ENCODE measurements around the gene SPATA32. TPM values are rescaled to one million over a fixed set of nuclear protein-coding genes. Genes with fewer than 3 reads are reported as not detected.
"Not testable (repeated sequence)": the region's sequence is repeated elsewhere in the genome, so short reads cannot be mapped to it uniquely, and the experiment has no call there.

Gene SPATA32, protein sequence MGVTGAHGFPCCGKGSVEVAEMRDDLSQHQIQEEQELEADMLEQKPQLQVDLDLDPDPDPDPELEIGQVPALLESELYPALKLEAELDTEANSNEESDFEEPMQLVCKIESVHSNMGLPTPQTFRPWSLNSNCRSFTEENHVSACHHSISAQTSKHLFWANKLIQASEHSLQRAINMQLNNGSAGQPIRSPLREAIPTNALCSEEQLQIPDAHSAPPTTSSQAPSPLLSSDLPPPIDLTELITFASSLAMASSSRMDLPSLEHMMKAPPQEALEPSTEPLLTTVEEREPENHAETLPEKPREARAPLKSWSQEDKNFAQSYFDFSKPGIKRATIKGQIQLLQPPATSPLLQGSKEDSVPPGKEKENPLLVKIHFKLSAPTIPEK
- polyA plus RNA-seq (ENCODE audit: insufficient read length) = not detected

DNA sequence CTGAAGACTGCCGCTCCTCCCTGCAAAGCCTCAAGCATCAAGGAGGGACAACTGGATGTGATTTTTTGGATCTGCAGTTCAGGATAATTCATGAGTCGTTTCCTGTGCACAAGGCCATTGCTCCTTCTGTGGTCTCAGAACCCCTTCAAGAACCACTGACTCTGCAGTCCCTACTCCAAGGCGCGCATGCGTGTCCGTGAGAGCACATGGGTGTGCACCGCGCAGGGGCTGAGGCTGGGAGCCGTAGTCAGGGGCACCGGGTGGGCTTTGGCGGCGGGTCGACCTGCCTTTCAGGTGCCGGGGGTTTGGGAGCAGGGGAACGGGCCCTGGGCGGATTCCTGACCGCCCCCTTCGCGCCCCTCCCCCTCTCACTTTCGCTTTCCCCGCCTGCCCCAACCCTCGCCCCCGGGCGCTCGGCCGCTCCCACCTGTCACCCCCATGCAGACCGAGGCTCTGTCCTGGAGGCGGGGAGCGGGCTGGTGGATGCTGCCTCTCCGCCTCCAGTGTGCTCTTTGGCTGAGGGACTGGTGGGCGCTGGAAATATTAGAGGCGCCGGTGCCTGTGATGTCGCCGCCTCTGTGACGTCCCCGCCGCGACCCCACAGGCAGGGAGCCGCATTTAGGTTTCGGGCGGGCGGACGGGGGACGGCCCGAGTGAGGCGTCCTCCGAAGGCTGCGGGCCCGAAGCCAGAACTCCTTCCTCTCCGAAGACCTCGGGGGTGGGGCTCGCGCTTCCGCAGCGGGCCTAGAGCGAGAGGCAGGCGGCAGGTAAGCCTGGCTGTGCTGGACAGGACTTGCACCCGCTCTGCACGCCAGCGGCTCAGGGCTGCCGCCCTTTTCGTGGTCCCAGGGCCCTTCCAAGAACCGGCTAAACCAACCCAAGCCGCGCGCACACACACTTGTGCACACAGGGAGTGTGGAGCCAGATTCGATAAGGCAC, at the start of gene SPATA32:
TSS of gene SPATA32 (minus strand) at position 518 of the 939 bp plus-strand sequence. CDS start at position 440, 78 bp downstream.
- peak; percentile 49 for DNase-seq

DNA sequence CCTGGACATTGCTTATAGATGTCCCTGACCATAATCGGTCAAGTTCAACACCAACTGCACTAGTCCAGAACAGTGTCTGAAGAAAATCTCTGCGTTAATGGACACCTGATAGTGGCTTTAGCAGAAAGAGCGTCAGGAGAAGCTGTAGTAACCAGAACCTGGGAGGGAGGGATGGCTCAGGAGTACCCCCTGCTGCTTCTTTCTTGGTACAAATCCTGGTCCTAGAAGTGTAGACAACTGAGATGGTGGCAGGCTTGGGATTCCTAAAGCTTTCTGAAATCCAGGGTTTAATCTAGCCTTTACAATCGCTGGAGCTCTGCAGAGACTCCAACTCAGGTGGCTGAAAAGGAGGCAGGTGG, 49.5 kb upstream of the SPATA32 start:
- DNase-seq = no peak

DNA sequence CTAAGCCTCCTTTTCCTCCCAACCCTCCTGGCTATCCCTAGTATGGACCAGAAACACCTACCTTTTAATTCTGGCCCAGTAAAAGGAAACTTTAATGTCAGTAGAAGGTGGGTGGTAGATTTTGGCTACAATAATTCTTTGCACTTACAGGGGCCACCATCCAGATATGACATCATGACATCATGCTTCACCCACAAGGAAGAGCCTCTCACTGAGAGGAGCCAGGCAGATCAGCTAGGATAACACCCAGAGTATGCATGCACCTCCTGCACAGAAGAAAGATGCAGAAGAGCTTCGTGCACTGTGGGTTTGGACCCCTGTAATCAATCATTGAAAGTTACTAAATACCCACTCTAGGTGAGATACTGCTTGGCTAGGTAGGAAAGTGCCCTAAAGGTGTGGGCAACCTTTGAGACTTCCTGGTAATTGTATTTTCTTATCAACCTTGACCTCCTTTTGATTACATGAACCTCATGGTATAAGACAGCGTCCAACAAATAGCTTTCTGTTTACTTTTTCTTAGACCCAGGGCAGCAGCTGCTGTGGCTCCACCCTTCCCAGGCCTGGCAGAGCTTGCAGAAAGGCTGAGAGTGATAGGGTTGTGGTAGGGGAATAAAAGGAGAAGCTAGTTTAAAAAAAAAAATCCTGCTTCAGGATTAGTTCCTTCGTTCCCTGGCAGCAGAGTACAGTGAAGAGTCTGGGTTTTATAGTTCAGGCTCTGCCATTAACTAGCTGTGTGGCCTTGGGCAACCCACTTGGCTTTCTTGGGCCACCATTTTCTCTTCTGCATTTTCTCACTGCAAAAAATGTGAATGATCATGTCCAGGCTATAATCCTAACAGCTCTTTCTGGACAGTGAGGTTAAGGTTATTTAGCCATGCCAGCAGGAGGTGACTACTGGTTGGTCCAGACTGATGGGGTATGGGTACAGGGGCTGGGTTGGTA, 48.8 kb upstream of the SPATA32 start:
- DNase-seq = no peak

DNA sequence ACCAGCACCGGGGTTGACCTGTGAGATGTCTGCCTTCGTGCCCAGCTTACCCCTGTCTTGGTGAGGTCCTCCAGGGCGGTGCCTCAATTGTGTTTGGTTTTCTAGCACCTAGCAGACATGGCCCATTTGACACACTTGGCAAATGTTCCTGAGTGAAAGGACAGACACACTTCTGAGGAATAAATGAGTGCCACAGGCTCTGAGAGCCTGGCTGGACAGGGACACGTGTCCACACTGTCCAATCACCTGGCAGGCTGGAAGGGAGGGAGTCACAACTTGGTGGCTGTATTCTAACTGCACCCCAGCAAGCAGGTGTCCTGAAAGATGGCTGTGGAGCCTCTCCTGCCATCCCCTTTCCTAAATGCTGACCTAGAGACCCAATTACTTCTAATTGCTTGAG, 47.5 kb upstream of the SPATA32 start:
- no peak for DNase-seq

DNA sequence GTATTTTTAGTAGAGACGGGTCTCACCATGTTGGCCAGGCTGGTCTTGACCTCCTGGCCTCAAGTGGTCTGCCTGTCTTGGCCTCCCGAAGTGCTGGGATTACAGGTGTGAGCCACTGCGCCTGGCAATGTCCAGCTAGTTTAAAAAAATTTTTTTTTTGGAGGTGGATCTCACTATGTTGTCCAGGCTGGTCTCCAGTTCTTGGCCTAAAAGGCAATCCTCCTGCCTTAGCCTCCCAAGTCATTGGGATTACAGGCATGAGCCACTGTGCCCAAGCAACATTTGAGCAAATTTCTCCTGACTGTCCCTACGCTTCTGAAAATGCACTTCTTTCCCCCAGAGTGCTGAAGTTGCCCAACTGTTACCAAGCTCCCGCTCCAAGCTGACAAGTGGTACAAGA, 46.9 kb upstream of the SPATA32 start:
- DNase-seq = no peak

DNA sequence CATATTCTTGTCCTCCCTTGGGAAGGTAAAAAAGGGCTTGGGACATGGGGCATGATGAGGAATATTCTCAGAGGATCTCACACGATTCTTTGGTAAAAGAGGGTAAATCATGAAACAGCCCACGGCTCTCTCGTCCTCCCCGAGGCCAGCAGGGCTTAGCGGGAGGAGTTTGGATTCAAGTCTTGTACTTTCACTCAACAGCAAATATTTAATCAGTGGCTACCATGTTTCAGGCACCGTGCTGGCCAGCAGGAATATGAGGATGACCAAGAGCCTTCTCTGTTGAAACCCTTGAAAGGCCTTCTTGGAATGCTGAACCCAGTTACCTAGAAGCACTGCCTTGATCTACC, 46.1 kb upstream of the SPATA32 start:
- DNase-seq = no peak

DNA sequence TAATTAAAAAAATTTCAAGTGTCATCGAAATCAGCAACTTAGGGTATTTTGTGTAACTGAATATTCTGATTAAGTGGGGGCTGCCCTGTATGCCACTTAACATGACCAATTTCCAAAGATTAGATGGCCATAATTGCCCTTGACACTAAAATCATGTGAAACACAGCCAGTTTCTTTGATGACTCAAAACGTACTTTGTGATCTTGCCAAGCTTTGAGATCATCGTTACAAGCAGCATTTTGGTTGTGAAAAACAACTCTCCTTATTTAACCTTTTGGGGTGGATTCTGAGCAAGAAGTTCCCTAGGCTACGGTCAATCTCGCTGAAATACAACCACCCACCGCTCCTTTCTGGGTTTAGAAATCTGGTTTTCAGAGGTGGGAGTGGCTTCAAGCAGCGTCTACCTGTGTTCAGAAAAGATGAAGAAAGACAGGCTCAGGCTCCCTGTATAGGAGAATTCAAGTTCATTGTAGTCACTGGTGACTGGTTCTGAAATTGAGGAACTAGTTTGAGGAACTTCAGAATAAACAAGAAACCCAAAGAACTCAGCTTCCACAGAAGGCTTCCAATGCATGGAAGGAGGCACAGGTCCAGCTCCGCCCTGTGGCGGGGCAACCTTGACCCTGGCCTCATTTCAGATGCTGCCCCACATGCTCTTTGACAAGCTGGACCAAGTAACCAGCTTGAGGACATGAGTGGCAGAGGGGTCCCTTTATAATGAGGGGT, 45.6 kb upstream of the SPATA32 start:
- no peak for DNase-seq

DNA sequence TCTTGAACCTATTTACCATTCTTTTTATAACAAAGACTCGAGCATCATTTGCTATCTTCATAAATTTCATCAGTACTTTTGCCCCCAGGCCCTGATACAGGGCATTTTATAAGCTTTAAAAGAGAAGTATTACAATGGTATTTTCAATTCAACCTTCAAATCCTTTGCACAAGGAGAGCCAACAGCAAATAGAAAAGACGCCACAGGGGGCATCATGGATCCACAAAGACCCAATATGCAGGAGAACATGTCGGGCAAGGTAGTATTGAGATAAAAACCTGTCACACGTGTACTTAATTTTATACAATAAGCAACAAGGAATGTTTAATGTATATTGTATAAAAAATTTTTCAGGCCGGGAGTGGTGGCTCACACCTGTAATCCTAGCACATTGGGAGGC, 44.7 kb upstream of the SPATA32 start:
- DNase-seq = no peak

DNA sequence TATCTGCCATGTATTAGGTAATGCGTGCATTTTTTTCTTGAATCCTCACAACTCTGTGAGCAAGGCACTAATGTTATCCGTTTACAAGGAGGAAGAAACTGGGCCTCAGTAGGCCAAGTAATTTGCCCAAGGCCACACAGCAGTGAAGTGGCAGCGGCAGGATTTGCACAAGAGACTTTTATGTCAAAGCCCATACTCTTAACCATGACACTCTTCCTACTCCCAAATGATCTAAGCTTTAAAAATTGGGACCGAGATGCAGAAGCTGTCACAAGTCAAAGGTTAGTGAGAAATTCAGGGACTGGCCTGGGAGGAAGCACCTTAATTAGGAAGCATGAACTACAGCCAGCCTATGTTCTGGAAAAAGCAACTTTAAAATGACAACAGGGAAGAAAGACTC, 44.2 kb upstream of the SPATA32 start:
- DNase-seq = no peak

DNA sequence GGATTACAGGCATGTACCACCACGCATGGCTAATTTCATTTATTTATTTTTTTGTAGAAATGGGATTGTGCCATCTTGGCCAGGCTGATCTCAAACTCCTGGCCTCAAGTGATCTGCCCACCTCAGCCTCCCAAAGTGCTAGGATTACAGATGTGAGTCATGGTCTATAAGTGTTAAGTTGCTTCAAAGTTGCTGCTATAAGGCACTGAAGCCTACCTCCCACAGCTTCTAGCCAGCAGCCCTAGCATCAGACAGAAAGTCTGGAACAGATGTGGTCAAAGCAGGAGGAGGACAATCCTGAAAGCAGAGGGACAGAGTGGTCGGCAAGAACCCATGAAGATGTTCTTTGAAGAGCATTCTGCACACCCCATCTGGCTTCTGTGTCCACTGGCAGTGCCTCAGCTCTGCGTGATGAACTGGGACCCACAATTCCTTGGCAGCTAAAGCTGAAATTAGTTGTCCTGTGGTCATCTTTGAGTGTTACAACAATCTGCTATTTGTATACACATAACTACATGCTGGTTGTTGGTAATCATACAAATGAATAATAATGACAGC, 43.7 kb upstream of the SPATA32 start:
- no peak for DNase-seq

DNA sequence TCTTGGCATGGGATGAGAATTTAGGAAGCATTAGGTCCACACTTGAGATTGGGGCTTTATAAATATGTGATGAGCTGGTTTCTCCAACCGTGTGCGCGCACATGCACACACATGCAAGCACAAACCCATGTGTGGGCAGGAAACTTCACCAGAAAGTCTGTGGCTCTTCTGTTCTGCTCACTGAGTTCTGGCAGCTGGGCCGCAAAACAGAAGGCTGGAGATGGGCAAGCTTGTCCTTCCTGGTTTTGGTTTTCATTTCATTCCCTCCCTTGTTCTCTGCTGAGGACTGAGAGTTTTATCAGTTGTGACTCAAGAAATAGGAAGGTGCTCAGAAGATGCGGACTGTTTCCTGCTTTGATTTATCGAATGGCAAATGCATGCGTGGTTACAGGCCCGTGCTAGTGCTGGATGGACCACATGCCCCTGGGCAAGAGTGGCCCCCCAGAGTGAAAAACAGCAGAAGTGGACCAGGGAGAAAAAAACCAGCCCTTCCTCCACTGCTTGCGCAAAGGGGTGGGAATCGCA, 40.8 kb upstream of the SPATA32 start:
- DNase-seq = no peak

DNA sequence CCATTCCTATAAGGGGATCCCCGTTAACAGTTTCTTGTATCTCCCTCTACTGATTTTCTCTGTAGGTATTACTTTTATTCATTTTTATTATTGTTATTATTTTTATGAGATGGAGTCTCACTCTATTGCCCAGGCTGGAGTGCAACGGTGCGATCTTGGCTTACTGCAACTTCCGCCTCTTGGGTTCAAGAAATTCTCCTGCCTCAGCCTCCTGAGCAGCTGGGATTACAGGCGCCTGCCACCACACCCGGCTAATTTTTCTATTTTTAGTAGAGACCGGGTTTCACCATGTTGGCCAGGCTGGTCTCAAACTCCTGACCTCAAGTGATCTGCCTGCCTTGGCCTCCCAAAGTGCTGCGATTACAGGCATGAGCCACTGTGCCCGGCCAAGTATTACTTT, 40.3 kb upstream of the SPATA32 start:
- not testable (repeated sequence) for DNase-seq

DNA sequence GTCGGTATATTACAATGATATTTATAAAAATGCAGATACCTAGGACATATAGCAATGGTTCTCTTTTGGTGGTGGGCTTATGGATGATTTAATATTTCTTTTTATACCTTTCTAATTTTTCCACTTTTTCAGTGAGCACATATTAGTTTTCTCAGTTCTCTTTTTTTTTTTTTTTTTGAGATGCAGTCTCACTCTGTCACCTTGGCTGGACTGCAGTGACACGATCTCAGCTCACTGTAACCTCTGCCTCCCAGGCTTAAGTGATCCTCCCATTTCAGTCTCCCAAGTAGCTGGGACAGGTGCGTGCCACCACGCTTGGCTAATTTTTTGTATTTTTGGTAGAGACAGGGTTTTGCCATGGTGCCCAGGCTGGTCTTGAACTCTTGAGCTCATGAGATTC, 39.8 kb upstream of the SPATA32 start:
- no peak for DNase-seq

DNA sequence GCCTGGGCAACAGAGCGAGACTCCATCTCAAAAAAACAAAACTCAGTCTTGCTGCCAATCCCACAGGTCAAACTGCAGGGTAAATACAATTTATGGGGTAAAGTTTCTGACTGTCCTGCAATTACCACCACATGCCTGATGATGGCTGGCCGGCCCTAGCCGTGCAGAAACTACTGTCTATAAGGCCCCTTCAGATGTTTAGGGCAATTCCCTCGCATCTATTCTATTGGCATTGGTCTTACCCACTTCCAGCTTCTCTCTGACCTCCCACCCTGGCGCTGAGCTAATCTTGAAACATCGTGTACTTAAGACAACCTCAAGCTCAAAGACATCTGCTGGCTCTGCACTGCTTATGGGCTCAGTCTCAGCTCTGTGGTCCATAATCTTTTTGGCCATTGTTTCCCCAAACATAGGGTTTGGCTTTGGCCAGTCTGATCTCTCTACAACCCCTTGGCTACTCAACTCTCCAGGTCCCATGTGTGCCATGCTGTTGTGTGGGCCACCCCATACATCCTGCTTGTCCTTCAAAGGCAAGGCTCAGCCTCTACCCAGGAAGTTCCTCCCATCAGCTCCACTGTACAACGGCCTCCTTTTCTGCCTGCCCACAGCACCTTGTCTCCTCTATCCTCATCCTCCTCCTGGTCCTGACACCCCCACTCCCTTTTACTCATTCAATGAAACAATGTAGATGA, 38.3 kb upstream of the SPATA32 start:
- no peak for DNase-seq

DNA sequence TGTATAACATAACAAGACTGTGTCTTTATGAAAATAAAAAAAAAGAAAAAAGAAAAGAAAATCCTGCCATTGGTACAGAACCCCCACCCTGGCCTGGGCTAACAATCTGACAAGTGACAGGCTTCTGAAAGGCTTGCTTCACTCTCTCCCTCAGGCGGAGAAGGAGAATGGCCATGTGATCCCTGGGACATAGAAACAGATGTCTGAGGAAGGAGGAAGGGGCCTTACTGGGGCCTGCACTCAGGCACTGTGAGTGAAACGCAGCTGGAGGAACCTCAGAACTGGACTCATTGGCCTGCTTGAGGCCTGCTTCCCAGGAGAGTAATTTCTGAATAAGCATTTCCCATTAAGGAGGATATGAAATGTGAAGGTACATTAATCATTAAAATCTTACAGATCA, 37.5 kb upstream of the SPATA32 start:
- DNase-seq = no peak

DNA sequence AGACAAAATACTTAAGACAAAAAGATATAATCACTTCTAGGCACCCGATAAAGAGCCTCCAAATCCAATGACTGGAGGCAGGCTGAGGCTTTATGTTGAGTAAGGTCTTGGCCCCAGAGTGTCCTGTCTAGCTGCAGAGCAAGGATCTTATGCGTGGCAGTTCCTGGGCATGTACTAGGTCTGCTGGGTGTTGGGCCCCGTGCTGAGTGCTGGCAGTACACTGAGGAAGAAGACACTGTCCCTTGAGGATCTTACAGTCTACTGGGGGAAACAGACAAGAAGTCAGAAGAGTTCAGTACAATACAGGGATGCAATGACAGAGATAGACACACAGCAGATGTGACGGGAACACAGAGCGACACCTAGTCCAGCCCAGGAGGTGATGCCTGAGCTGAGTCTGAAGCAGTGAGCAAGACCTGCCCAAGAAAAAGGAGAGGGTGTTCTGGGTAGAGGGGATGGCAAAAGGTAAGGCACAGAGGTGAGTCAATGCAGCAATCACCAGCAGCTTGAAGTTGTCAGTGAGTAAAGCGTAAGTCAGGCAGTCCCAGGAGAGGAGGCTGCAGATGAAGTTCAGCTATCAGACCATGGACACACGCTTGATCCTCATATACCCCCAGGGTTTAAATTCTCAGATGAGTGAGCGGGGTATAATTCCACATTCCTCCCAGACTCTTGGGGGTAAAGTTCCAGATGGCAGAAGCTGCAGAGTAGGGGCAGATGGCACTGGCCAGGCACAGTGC, 36.8 kb upstream of the SPATA32 start:
- no peak for DNase-seq

DNA sequence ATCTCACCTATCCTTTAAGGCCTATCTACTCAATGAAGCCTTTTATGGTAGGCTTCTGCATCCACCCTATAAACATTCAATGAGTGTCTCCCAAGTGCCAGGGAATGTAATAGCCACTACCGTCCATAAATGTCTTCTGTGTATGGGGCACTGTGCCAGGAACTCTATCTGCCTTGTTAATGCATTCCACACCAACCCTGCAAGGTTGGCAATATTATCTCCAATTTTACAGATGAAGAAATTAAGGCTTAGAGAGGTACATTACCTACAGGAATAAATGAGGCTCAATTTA, 34.9 kb upstream of the SPATA32 start:
- no peak for DNase-seq

DNA sequence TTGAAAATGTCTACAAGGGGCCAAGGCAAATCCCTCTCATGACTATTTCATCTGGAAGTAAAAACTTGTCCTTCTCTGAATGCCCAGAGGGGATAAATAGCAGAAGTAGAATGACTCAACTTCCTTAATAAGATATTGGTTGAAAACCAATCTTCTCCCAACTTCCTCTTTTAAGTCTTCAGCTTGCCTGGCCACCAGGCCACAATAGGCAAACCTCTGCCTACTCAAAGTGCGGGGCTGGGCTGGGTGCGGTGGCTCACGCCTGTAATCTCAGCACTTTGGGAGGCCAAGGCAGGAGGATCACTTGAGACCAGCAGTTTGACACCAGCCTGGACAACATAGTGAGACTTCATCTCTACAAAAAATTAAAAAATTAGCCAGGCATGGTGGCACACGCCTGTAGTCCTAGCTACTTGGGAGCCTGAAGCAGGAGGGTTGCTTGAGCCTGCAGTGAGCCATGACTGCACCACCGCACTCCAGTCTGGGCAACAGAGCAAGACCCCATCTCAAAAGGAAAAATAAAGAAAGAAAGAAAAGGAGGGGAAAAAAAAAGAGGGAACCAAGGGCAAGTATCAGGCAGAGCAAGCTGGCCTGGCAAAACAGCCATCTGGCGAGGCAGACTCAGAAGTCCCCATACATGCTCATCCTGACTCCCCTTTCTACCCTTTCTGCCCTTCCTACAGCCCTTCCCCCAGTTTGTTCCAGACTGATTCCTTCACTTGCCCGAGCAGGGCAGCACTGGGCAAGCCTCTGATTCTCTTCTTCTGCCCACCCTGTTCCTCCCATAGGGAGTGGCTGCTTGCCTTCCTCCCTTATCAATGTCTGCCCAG, 34.3 kb upstream of the SPATA32 start:
- no peak for DNase-seq

DNA sequence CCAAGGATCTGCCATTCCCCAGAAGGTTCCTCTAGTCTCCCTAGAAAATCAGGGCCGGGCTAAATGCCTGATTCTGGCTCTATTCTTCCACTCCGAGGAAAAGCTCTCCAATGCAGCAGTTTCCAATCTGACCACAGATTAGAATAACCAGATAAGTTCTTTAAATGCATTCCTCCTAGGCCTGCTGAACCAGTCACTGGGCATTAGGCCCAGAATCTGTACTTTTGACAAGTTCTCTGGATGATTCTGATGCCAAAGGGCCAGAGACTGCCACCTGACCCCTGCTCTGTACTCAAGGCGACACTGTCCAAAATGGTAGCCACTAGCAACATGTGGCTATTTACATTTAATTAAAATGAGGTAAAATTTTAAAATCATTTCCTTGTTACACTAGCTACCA, 32.6 kb upstream of the SPATA32 start:
- DNase-seq = no peak
